Ishikawa (cell line): ENCODE results near the gene BMPER.

Source experiments
- CEBPB ChIP-seq: IDR thresholded peaks from 2 replicates; pipeline ENCODE4 v1.6.1; 2012
- CREB1 ChIP-seq: IDR thresholded peaks from 2 replicates; pipeline ENCODE4 v1.6.1; 2012; ENCODE audit warnings: low read depth
- EGR1 ChIP-seq: IDR thresholded peaks from 2 replicates; pipeline ENCODE4 v1.6.1; 2012
- EP300 ChIP-seq: IDR thresholded peaks from 2 replicates; pipeline ENCODE4 v1.6.1; 2012; ENCODE audit warnings: borderline replicate concordance
- FOXM1 ChIP-seq: IDR thresholded peaks from 2 replicates; pipeline ENCODE4 v1.6.1; 2012; ENCODE audit warnings: low read depth, borderline replicate concordance
- NFIC ChIP-seq: IDR thresholded peaks from 2 replicates; pipeline ENCODE4 v1.6.1; 2012
- RAD21 ChIP-seq: IDR thresholded peaks from 2 replicates; pipeline ENCODE4 v1.6.1; 2012; ENCODE audit warnings: low read depth
- TAF1 ChIP-seq: IDR thresholded peaks from 2 replicates; pipeline ENCODE4 v1.6.1; 2012; ENCODE audit warnings: low read depth, mild to moderate bottlenecking
- TCF12 ChIP-seq: IDR thresholded peaks from 2 replicates; pipeline ENCODE4 v1.6.1; 2012; ENCODE audit warnings: low read depth
- TEAD4 ChIP-seq: IDR thresholded peaks from 2 replicates; pipeline ENCODE4 v1.6.1; 2012
- YY1 ChIP-seq: IDR thresholded peaks from 2 replicates; pipeline ENCODE4 v1.6.1; 2012; ENCODE audit warnings: low read depth
- ZBTB7A ChIP-seq: IDR thresholded peaks from 2 replicates; pipeline ENCODE4 v1.6.1; 2012; ENCODE audit warnings: low read depth
- TF ChIP-seq, protein P1 (sequence below): IDR thresholded peaks from 2 replicates; pipeline ENCODE4 v1.6.1; 2012; ENCODE audit warnings: low read depth, mild to moderate bottlenecking
- TF ChIP-seq, protein P2 (sequence below): IDR thresholded peaks from 2 replicates; pipeline ENCODE4 v1.6.1; 2012
- TF ChIP-seq, protein P3 (sequence below): IDR thresholded peaks from 2 replicates; pipeline ENCODE4 v1.6.1; 2012

BMPER gene

DNA sequence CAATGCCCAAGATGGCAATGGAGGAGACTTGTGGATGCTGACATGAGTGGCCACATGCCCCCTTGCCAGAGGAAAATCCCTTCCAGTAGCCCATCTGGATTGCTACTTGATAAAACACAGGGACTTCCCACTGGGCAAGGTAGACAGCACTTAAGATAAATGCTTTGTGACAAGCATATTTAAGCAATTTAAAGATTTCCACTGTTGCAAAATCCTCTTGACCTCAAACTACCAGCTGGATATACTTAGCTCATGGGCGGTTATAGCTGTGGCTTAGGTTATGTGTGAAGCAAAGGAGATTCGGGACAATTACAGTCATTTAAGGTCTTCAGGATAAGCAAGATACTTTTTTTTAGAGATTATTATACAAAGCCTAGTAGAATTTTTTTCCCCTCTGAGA is 238.1 kb downstream of the BMPER start:
- TF ChIP-seq NFIC = no peak
- TF ChIP-seq EP300 = no peak
- TF ChIP-seq TAF1 = no peak
- TF ChIP-seq, protein P1, sequence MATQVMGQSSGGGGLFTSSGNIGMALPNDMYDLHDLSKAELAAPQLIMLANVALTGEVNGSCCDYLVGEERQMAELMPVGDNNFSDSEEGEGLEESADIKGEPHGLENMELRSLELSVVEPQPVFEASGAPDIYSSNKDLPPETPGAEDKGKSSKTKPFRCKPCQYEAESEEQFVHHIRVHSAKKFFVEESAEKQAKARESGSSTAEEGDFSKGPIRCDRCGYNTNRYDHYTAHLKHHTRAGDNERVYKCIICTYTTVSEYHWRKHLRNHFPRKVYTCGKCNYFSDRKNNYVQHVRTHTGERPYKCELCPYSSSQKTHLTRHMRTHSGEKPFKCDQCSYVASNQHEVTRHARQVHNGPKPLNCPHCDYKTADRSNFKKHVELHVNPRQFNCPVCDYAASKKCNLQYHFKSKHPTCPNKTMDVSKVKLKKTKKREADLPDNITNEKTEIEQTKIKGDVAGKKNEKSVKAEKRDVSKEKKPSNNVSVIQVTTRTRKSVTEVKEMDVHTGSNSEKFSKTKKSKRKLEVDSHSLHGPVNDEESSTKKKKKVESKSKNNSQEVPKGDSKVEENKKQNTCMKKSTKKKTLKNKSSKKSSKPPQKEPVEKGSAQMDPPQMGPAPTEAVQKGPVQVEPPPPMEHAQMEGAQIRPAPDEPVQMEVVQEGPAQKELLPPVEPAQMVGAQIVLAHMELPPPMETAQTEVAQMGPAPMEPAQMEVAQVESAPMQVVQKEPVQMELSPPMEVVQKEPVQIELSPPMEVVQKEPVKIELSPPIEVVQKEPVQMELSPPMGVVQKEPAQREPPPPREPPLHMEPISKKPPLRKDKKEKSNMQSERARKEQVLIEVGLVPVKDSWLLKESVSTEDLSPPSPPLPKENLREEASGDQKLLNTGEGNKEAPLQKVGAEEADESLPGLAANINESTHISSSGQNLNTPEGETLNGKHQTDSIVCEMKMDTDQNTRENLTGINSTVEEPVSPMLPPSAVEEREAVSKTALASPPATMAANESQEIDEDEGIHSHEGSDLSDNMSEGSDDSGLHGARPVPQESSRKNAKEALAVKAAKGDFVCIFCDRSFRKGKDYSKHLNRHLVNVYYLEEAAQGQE = no peak
- TF ChIP-seq RAD21 = no peak

DNA sequence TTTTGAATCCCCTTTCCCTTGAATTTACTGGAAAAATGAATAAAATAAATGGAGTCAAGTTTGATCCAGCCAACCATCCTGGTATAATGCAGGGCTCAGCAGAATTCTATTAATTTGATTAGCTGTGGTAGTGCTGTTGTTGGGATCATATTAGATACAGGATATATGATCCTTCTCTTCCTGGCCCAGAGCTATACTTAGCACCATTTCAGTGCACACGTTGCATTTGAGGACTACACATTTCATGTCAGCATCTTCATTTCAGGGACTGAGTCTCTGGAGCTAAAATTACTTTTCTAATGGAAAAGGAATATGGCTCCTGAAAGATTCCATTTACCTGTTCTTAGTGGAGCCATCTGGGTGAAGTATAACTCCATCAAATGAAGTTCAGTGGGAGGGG is 240.3 kb downstream of the BMPER start:
- TF ChIP-seq TCF12 (no peak), TEAD4 (no peak), EP300 (no peak), TAF1 (no peak), CEBPB (no peak), ZBTB7A (no peak), FOXM1 (no peak), EGR1 (no peak), NFIC (no peak), CREB1 (no peak), RAD21 (no peak), YY1 (no peak)
- TF ChIP-seq, protein P1 = no peak
- TF ChIP-seq, protein P2, sequence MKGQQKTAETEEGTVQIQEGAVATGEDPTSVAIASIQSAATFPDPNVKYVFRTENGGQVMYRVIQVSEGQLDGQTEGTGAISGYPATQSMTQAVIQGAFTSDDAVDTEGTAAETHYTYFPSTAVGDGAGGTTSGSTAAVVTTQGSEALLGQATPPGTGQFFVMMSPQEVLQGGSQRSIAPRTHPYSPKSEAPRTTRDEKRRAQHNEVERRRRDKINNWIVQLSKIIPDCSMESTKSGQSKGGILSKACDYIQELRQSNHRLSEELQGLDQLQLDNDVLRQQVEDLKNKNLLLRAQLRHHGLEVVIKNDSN = no peak
- TF ChIP-seq, protein P3, sequence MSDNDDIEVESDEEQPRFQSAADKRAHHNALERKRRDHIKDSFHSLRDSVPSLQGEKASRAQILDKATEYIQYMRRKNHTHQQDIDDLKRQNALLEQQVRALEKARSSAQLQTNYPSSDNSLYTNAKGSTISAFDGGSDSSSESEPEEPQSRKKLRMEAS = no peak

DNA sequence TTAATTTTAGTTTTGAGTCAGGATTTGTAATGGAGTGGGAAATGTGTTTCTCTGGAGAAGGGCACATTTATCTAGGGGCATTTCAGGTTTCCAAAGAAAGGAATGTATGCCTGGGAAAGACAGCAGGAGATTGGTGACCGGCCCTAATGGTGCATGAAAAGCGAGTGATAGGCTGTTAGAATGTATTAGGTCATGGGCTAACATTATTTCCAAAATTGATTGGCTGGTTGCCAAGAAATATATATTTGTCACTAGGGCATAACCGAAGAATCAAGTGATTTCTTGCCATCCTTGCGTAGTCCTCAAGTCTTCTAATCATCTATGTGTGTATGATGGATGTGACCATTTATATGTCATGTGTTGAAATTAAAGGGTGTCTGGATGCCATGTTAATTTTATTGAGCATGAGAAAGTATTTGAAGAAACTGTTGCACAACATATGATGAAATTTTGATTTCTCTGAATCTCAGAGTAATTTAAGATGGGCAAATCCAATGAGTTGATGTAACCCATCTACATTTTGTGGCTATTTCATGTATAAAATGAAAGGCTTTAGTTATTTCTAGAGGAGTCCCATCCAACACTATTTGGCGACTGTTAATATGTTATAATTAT is 248.4 kb downstream of the BMPER start:
- TF ChIP-seq EP300 (no peak), FOXM1 (no peak), YY1 (no peak), TAF1 (no peak)
- TF ChIP-seq, protein P1 = no peak

DNA sequence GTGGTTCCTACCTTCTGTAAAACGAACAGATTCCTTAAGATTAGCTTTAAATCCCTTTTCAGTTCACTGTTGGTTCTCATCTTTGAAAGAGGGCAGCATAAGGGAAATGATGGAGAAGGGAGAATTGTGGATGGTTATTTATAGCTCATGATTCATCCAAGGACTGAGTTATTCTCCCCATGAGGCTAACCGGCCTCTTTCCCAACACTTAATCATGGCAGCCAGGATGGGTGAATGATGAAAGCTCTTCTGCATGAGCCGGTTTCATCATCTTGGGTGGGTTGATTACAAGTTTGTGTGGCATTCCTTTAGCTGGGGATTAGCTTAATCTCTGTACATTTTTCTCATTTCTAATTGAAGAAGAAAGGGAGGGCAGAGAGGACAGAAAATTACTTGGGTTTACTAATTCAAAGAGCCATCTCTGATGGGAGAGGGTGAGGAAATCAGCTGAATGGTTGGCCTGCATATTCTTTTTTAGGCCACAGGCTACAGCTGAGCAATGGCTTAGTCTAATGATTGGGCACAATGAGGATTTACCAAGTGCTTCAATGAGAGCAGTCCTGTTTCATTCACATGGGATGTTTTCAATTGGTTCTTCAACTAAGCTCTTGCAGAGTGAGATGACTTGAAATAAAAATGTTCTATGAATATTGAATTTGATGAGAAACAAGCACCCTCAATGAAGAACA is 250.0 kb downstream of the BMPER start:
- no peak for TF ChIP-seq EP300
- TF ChIP-seq CREB1 = no peak
- no peak for TF ChIP-seq RAD21
- no peak for TF ChIP-seq TAF1
- TF ChIP-seq ZBTB7A = no peak
- TF ChIP-seq CEBPB = no peak
- TF ChIP-seq, protein P1 = no peak
- TF ChIP-seq YY1 = no peak
- TF ChIP-seq EGR1 = no peak
- no peak for TF ChIP-seq FOXM1
- TF ChIP-seq NFIC = no peak
- TF ChIP-seq, protein P2 = no peak
- TF ChIP-seq TCF12 = no peak
